ENCODE results near the gene KRT75.

KRT75 gene

DNA sequence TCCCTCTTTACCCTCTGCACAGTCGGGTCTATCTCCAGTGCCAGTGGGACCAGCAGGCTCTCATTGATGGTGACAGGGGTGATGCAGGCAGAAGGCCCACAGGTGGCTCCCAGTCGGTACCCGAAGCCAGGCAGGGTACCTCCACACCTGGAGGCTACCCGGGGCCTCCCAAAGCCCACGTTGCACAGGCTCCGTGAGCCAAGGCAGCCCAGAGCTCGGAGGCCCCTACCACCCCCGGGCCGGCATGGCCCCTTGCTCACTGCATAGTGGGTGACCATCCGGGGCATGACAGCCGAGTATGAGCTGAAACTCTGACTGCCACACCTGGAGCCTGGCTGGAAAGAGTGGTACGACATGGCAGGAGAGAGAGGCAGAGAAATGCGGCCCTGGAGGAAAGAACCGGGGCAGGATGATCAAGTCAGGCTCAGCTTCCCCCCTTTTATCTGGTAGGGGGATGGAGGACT lies 28.2 kb downstream of the KRT75 start, which contains the start of gene KRT82:
Gene KRT82 (minus strand): TSS at position 414 of the 464 bp plus-strand sequence. CDS start 58 bp downstream, at position 356.
- H3K36me3 ChIP-seq (ENCODE audit: control insufficient read depth, low read length), result no peaks in the 10 kb centered on the region
- H3K4me1 ChIP-seq (ENCODE audit: control insufficient read depth, low read length), result no peaks in the 10 kb centered on the region
- no peaks in the 10 kb centered on the region for H3F3A ChIP-seq (ENCODE audit: control insufficient read depth, insufficient read depth)
- H3K27ac ChIP-seq (ENCODE audit: low read depth, low read length), result no peak within 1 kb of the TSS
- peaks cover 3% of the 10 kb centered on the region; the same call in 1 of the 2 replicates for H3K27me3 ChIP-seq (ENCODE audit: control insufficient read depth, low read length)
- no peaks in the 10 kb centered on the region for H3K79me2 ChIP-seq (ENCODE audit: control insufficient read depth, low read length)
- no peaks in the 10 kb centered on the region for H3K9me2 ChIP-seq (replicated peaks; ENCODE audit: control insufficient read depth, low read length)
- no peak for TF ChIP-seq EZH2phosphoT487 (IDR thresholded peaks at IDR 0.05; ENCODE audit: borderline replicate concordance, low read length)
- H4K20me1 ChIP-seq (ENCODE audit: control insufficient read depth, insufficient read depth, low read depth, low read length), result no peaks in the 10 kb centered on the region
- no peak within 1 kb of the TSS for H3K4me2 ChIP-seq (ENCODE audit: low read length)
- H3K4me3 ChIP-seq (ENCODE audit: low read length), result no peak within 1 kb of the TSS
- H3K9me3 ChIP-seq (ENCODE audit: control insufficient read depth, insufficient read depth, low read length), result no peaks in the 10 kb centered on the region

DNA sequence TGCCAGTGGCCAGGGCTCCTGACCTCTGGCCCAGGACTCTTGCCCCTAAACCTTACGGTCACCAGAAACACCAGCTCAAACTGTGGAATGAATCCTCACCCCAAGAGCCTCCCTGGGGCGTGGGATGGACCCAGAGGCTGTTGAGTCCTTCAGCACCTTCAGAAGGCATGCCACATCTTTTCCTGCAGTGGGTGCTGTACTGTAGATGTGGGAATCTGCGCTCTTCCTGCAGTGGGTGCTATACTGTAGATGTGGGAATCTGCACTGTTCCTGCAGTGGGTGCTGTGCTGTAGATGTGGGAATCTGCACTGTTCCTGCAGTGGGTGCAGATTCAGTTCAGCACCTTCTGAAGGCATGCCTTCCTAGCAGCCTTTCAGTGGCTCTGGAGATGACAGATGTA lies 29.2 kb downstream of the KRT75 start:
- Histone ChIP-seq H3K79me2 (ENCODE audit: control insufficient read depth, low read length) (no peaks in the 10 kb centered on the region), H4K20me1 (ENCODE audit: control insufficient read depth, insufficient read depth, low read depth, low read length) (no peaks in the 10 kb centered on the region), H3F3A (ENCODE audit: control insufficient read depth, insufficient read depth) (no peaks in the 10 kb centered on the region), H3K36me3 (ENCODE audit: control insufficient read depth, low read length) (no peaks in the 10 kb centered on the region), H3K4me2 (ENCODE audit: low read length) (no peak overlapping the region), H3K4me3 (ENCODE audit: low read length) (no peak overlapping the region), H3K9me2 (replicated peaks; ENCODE audit: control insufficient read depth, low read length) (no peaks in the 10 kb centered on the region), H3K4me1 (ENCODE audit: control insufficient read depth, low read length) (no peaks in the 10 kb centered on the region), H3K27ac (ENCODE audit: low read depth, low read length) (no peak overlapping the region), H3K9me3 (ENCODE audit: control insufficient read depth, insufficient read depth, low read length) (no peaks in the 10 kb centered on the region), H3K27me3 (ENCODE audit: control insufficient read depth, low read length) (peaks cover 3% of the 10 kb centered on the region; the same call in 1 of the 2 replicates)
- TF ChIP-seq, protein P1, sequence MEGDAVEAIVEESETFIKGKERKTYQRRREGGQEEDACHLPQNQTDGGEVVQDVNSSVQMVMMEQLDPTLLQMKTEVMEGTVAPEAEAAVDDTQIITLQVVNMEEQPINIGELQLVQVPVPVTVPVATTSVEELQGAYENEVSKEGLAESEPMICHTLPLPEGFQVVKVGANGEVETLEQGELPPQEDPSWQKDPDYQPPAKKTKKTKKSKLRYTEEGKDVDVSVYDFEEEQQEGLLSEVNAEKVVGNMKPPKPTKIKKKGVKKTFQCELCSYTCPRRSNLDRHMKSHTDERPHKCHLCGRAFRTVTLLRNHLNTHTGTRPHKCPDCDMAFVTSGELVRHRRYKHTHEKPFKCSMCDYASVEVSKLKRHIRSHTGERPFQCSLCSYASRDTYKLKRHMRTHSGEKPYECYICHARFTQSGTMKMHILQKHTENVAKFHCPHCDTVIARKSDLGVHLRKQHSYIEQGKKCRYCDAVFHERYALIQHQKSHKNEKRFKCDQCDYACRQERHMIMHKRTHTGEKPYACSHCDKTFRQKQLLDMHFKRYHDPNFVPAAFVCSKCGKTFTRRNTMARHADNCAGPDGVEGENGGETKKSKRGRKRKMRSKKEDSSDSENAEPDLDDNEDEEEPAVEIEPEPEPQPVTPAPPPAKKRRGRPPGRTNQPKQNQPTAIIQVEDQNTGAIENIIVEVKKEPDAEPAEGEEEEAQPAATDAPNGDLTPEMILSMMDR (IDR thresholded peaks at IDR 0.05; ENCODE audit: low read depth, low read length, poor library complexity, severe bottlenecking), result no peak
- TF ChIP-seq EZH2phosphoT487 (IDR thresholded peaks at IDR 0.05; ENCODE audit: borderline replicate concordance, low read length), result no peak

DNA sequence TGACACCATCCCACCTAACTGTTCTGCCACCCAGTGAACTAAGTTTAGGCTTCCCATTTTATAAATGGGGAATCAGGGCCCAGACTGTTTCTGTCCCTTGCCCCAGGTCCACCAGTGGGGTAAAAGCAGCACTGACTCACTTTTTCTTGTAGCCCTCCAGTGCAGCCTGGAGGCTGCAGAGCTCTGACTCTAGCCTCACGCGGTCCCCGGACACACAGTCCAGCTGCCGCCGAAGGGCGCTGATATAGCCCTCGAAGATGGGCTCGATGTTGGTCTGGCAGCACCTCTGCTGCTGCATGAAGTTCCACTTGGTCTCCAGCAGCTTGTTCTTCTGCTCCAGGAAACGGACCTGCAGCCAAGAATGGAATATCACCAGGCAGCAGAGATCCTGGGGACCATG lies 30.6 kb downstream of the KRT75 start:
- TF ChIP-seq EZH2phosphoT487 (IDR thresholded peaks at IDR 0.05; ENCODE audit: borderline replicate concordance, low read length), result no peak
- TF ChIP-seq, protein P1 (IDR thresholded peaks at IDR 0.05; ENCODE audit: low read depth, low read length, poor library complexity, severe bottlenecking), result no peak
- Histone ChIP-seq H3K27me3 (ENCODE audit: control insufficient read depth, low read length) (peaks cover 3% of the 10 kb centered on the region; the same call in 1 of the 2 replicates), H3K36me3 (ENCODE audit: control insufficient read depth, low read length) (no peaks in the 10 kb centered on the region), H3K27ac (ENCODE audit: low read depth, low read length) (no peak overlapping the region), H3K79me2 (ENCODE audit: control insufficient read depth, low read length) (no peaks in the 10 kb centered on the region), H3K9me2 (replicated peaks; ENCODE audit: control insufficient read depth, low read length) (no peaks in the 10 kb centered on the region), H3K4me2 (ENCODE audit: low read length) (no peak overlapping the region), H3K9me3 (ENCODE audit: control insufficient read depth, insufficient read depth, low read length) (no peaks in the 10 kb centered on the region), H3F3A (ENCODE audit: control insufficient read depth, insufficient read depth) (no peaks in the 10 kb centered on the region), H4K20me1 (ENCODE audit: control insufficient read depth, insufficient read depth, low read depth, low read length) (no peaks in the 10 kb centered on the region), H3K4me1 (ENCODE audit: control insufficient read depth, low read length) (no peaks in the 10 kb centered on the region), H3K4me3 (ENCODE audit: low read length) (no peak overlapping the region)

DNA sequence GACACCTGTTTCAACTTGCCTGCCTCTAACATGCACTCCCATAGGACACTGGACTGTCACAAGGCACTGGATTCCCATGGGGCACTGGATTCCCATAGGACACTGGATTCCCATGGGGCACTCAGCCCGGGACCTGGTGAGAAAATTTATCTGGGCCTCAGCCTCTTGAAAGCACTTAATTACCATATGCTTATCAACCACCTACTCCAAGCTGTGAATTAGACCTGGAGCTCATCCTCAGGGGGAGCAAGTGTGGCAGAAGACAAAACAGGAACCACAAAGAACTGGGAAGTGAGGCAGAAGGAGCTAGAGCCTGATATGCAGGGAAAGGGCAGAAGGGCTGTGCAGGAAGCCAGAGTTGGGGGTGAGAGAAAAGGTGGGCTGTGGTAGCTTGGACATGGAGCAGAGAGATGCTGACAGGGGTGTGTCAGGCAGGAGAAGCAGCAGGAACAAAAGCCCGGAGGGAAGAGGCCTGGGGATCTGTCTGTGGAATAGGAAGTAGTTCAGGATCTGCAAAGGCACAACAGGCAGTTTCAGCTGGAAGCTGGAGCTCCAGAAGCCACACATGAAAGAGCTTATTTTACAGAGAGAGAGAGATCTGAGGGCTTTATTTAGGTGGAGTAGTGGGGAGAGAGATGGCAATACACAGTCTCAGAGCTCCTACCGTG lies 31.2 kb downstream of the KRT75 start:
- H3F3A ChIP-seq (ENCODE audit: control insufficient read depth, insufficient read depth), result no peaks in the 10 kb centered on the region
- no peaks in the 10 kb centered on the region for H3K9me3 ChIP-seq (ENCODE audit: control insufficient read depth, insufficient read depth, low read length)
- H3K4me3 ChIP-seq (ENCODE audit: low read length), result no peak overlapping the region
- H3K4me1 ChIP-seq (ENCODE audit: control insufficient read depth, low read length), result no peaks in the 10 kb centered on the region
- H4K20me1 ChIP-seq (ENCODE audit: control insufficient read depth, insufficient read depth, low read depth, low read length), result no peaks in the 10 kb centered on the region
- H3K9me2 ChIP-seq (replicated peaks; ENCODE audit: control insufficient read depth, low read length), result no peaks in the 10 kb centered on the region
- no peak overlapping the region for H3K4me2 ChIP-seq (ENCODE audit: low read length)
- TF ChIP-seq, protein P1 (IDR thresholded peaks at IDR 0.05; ENCODE audit: low read depth, low read length, poor library complexity, severe bottlenecking), result no peak
- no peak for TF ChIP-seq EZH2phosphoT487 (IDR thresholded peaks at IDR 0.05; ENCODE audit: borderline replicate concordance, low read length)
- H3K36me3 ChIP-seq (ENCODE audit: control insufficient read depth, low read length), result no peaks in the 10 kb centered on the region
- H3K79me2 ChIP-seq (ENCODE audit: control insufficient read depth, low read length), result no peaks in the 10 kb centered on the region
- H3K27me3 ChIP-seq (ENCODE audit: control insufficient read depth, low read length), result peaks cover 3% of the 10 kb centered on the region; the same call in 1 of the 2 replicates
- no peak overlapping the region for H3K27ac ChIP-seq (ENCODE audit: low read depth, low read length)
